Psoas muscle (tissue), 8 donors: ENCODE data around the gene RGS18. TPM values are rescaled to one million over a fixed set of nuclear protein-coding genes. Genes with fewer than 3 reads are reported as not detected.
"Not testable (repeated sequence)": the region's sequence is repeated elsewhere in the genome, so short reads cannot be mapped to it uniquely, and the experiment has no call there.

Experiments used
- ATAC-seq, 4 donors: fragments of 200-7000 bp; cut with Tn5 transposase; one replicate each; pipeline ENCODE4 v1.9.1; 2020; ENCODE audit warnings: moderate library complexity in 3 of 4, mild to moderate bottlenecking in 2 of 4
- DNase-seq, 2 donors: peaks; one replicate each; pipeline ENCODE4 v3.0.0-alpha.2; 2020
- H3K27ac ChIP-seq: fragments of 200-600 bp; one replicate; pipeline ENCODE4 v1.8.0; 2022
- H3K27me3 ChIP-seq, 3 donors: fragments of 200-600 bp in 1 of 3; one replicate each; pipeline versions ENCODE4 v1.6.1 to v1.8.0; 2013 to 2022; ENCODE audit warnings: low read length in 2 of 3, mild to moderate bottlenecking in 2 of 3, moderate library complexity in 1 of 3; ENCODE audit not compliant: insufficient read depth in 3 of 3
- H3K36me3 ChIP-seq, 2 donors: fragments of 200-600 bp in 1 of 2; one replicate each; pipeline versions ENCODE4 v1.6.1 to v1.8.0; 2013 to 2022; ENCODE audit warnings: low read depth in 1 of 2, mild to moderate bottlenecking in 1 of 2, moderate library complexity in 1 of 2; ENCODE audit not compliant: insufficient read depth in 1 of 2
- H3K4me1 ChIP-seq: fragments of 200-600 bp; one replicate; pipeline ENCODE4 v1.8.0; 2022
- H3K4me3 ChIP-seq: fragments of 200-600 bp; one replicate; pipeline ENCODE4 v1.8.0; 2022; ENCODE audit warnings: mild to moderate bottlenecking
- H3K9me3 ChIP-seq: fragments of 200-600 bp; one replicate; pipeline ENCODE4 v1.8.0; 2022
- CTCF ChIP-seq: fragments of 200-600 bp; IDR thresholded peaks from one replicate; pipeline ENCODE4 v1.8.0; 2022; ENCODE audit warnings: antibody characterized with exemption
- WGBS, 3 donors: extraction: QIAGEN DNeasy Blood & Tissue Kit; methylation state at CpG; one replicate each; pipeline versions ENCODE4 v1.1.6 to v1.1.7; 2013; 5-methylcytosine and 5-hydroxymethylcytosine counted together
- intact Hi-C, 2 donors: fragments of 100-400 bp; cut with DNase I; formaldehyde crosslinking; loops; one replicate each; pipeline versions ENCODE4 v1.11.0 to v1.14.2; 2022
- polyA plus RNA-seq, 3 donors: library from polyadenylated mRNA; stranded (reverse); fragments of 200-250 nt; gene quantifications; one replicate each; pipeline ENCODE4 v1.2.3, GENCODE V29; 2013
- total RNA-seq, 4 donors: library from RNA; stranded (reverse); fragmentation: NEBNext Ultra II Directional in 2 of 4; extraction: Animal tissue kit (Norgen Biotek cat#: 25700) in 2 of 4; gene quantifications; one replicate each; pipeline versions ENCODE4 v1.2.1 to v1.2.4, GENCODE V29; 2021 to 2023
- donor health status: healthy with polysubstance abuse.
- donor health status: DM: no; HTN: no; CAD: no; lungs with moderate emphysema.
- donor health status: Bipolar disorder and iron deficiency.
- donor health status: healthy.
- donor health status: DM: yes; HTN: yes; CAD: no.
- donor health status: DM: no; HTN: no; CAD: no.
- donor health status: DM: no; HTN: no; CAD: no.
- donor health status: DM: yes; HTN: yes; CAD: no.

Gene RGS18
- total and polyA plus RNA-seq, 7 donors: 0.11 to 1.2 (median 0.26) TPM

DNA sequence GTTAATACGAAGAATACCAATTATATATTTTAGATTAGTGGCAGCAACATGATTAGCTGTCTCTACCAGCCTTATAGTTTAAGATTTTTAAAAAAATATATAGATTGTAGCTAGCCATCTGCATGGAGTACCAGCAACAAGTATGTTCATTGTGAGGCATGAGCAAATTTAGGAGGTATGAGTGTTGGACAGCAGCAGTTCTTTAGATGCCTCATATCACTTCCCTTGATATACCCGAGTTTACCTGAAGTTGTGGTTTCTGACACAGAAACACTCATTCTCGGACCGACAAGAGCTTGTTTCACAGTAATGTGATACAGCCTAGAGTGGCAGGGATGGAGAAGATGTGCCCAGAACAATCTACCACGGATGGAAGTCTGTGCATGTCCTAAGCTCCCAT is 69.1 kb downstream of the RGS18 start:
- TF ChIP-seq CTCF: no peak
- WGBS, 3 donors: 81 to 87% (median 86%) methylated on average over 5 of the region's 5 CpGs
- intact Hi-C loops: no loop called here

GRCh38 chr1:192227980-192228379 is 69.7 kb downstream of the RGS18 start:
- H3K9me3 ChIP-seq, H3K27ac ChIP-seq, H3K4me1 ChIP-seq, H3K4me3 ChIP-seq, ATAC-seq, DNase-seq, intact Hi-C loops, H3K27me3 ChIP-seq, H3K36me3 ChIP-seq: not testable (repeated sequence)
- WGBS, 3 donors: 96 to 97% (median 96%) methylated on average over 13 of the region's 13 CpGs

More for the DNA sequence above, 69.1 kb downstream of the RGS18 start:
- H3K4me1 ChIP-seq: no peaks in the 10 kb centered on the region
- no peak overlapping the region for H3K4me3 ChIP-seq
- H3K27me3 ChIP-seq: no peaks in the 10 kb centered on the region
- no peak overlapping the region for H3K27ac ChIP-seq
- ATAC-seq (no peak), DNase-seq (no peak)
- no peaks in the 10 kb centered on the region for H3K36me3 ChIP-seq
- H3K9me3 ChIP-seq: no peaks in the 10 kb centered on the region

DNA sequence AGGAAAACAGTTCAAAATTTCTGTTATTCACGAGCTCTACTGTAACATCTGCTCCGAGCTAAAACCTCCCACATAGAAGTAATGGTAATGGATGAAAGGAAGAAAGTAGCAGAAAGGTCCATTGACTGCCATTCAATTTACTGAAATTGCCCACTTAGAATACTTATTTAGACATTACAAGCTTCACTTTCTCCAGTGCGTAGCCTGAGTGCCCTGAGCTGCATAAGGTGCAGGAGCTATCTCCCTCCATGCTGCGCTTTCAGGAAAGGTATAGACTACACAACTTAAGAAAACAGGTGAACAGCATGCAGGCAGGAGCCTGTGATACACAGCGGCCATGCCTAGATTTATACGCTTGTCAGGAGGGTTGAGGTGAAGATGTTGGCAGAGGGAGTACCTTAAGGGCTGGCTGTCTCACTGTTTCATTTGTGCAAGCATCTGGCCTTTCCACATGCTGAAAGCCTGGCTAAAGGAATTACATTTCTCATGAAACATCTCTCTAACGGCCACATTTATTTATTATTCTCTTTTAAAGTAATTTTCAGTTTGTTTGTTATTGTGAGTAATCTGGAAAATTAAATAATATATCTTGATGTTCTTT is 74.7 kb downstream of the RGS18 start:
- no peak for ATAC-seq
- 78 to 83% (median 79%) methylated on average over 7 of the region's 7 CpGs for WGBS, 3 donors
- no peak for TF ChIP-seq CTCF
- H3K9me3 ChIP-seq: no peaks in the 10 kb centered on the region
- H3K4me3 ChIP-seq: no peak overlapping the region
- H3K4me1 ChIP-seq: no peaks in the 10 kb centered on the region
- no peak overlapping the region for H3K27ac ChIP-seq
- no peaks in the 10 kb centered on the region for H3K36me3 ChIP-seq
- DNase-seq: no peak
- intact Hi-C loops: no loop called here
- H3K27me3 ChIP-seq: no peaks in the 10 kb centered on the region

GRCh38 chr1:192235127-192235526 is 76.9 kb downstream of the RGS18 start:
- H3K27ac ChIP-seq: no peak overlapping the region
- H3K9me3 ChIP-seq: no peaks in the 10 kb centered on the region
- no peaks in the 10 kb centered on the region for H3K36me3 ChIP-seq
- no peaks in the 10 kb centered on the region for H3K27me3 ChIP-seq
- ATAC-seq (no peak), DNase-seq (no peak)
- no peak overlapping the region for H3K4me3 ChIP-seq
- intact Hi-C loops: no loop called here
- no peak for TF ChIP-seq CTCF
- no peaks in the 10 kb centered on the region for H3K4me1 ChIP-seq

Other genes with a start within 250 kb of the RGS18 start
- not detected for gene RGS21, start 158.5 kb downstream of the RGS18 start, total RNA-seq
- not detected for gene RGS21, start 158.5 kb downstream of the RGS18 start, polyA plus RNA-seq